ENCODE data around the gene LTO1.
"Not testable (repeated sequence)": the region's sequence is repeated elsewhere in the genome, so short reads cannot be mapped to it uniquely, and the experiment has no call there.

LTO1 gene

GRCh38 chr11:69630017-69630416 is 45.1 kb downstream of the LTO1 start:
- no peak for DNase-seq

- DNase-seq: no peak
These were observed 47.6 kb downstream of the LTO1 start for GRCh38 chr11:69627551-69627950.

- no peak for DNase-seq
These were observed 49.7 kb downstream of the LTO1 start for GRCh38 chr11:69625476-69625875.

- DNase-seq: no peak
These were observed 50.9 kb downstream of the LTO1 start for GRCh38 chr11:69624293-69624692.

- not testable (repeated sequence) for DNase-seq
These were observed 53.0 kb downstream of the LTO1 start for GRCh38 chr11:69622097-69622681.

GRCh38 chr11:69620683-69621290 is 54.4 kb downstream of the LTO1 start:
- no peak for DNase-seq

GRCh38 chr11:69618237-69618636 is 56.9 kb downstream of the LTO1 start:
- no peak for DNase-seq

- no peak for DNase-seq
These were observed 57.5 kb downstream of the LTO1 start for GRCh38 chr11:69617682-69618081.

- no peak for DNase-seq
These were observed 57.9 kb downstream of the LTO1 start for GRCh38 chr11:69617220-69617619.
